GM18499 (cell line): ENCODE data around the gene PKD2.
"Not testable (repeated sequence)": the region's sequence is repeated elsewhere in the genome, so short reads cannot be mapped to it uniquely, and the experiment has no call there.

Source experiments
- ATAC-seq: cut with Tn5 transposase; IDR thresholded peaks from one replicate; pipeline ENCODE4 v1.9.1; 2021; ENCODE audit warnings: moderate number of reproducible peaks; ENCODE audit not compliant: insufficient read depth, unreplicated experiment

Gene PKD2

DNA sequence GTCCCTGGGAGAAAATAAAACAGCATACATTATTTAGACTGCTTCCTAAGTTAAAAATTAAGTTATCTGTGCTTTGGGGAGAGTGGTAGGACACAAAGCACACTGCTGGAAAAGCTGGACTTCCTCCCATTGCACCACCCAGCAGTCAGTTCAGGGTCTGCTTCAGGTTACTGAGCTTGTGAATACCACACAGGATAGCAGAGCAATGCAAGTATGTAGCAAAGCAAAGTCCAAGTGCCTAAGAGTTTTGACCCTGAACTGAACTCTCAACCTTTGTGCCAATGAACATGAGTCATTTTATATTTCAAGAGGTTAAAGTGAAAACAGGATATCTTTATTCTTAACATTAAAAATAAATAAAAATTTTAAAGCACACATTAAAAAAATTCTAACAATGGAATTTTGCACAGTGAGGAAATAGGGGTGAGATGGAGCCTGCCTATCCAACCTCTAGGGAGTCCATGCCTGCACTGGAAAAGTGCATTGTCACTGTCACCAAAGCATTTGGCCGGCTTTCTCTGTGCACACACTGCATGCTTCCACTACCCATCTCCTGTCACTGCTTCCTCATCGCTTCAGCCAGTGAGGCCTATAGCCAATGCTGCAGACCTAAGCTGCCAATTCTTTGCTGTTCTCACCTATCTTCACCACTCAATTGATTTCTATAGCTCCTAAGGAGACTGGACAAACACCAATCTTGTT is 100.1 kb downstream of the PKD2 start:
- ATAC-seq, result no peak

DNA sequence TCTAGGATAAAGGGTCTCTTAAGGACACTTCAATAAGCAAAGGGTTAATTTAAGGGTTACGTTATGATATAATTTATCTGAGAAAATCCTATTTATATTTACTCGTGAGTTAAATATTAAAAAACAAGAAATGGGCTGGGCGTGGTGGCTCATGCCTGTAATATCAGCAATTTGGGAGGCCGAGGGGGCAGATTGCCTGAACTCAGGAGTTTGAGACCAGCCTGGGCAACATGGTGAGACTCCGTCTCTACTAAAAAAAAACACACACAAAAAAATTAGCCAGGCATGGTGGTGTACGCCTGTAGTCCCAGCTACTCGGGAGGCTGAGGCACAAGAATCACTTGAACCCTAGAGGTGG is 100.7 kb downstream of the PKD2 start:
- not testable (repeated sequence) for ATAC-seq

DNA sequence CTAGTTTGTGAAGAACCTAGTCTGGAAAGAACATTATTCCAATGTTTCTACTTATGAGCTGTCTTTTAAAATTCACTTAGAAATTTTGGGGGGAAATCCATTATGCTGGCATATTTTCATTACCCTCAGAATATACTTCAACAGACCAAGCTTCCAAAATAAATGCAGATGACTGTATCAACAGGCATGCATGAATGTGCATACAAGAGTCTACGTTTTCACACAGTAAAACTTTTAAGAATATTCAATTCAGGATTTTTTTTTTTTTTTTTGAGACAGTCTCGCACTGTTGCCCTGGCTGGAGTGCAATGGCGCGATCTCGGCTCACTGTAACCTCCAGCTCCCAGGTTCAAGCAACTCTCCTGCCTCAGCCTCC is 101.3 kb downstream of the PKD2 start:
- no peak for ATAC-seq

DNA sequence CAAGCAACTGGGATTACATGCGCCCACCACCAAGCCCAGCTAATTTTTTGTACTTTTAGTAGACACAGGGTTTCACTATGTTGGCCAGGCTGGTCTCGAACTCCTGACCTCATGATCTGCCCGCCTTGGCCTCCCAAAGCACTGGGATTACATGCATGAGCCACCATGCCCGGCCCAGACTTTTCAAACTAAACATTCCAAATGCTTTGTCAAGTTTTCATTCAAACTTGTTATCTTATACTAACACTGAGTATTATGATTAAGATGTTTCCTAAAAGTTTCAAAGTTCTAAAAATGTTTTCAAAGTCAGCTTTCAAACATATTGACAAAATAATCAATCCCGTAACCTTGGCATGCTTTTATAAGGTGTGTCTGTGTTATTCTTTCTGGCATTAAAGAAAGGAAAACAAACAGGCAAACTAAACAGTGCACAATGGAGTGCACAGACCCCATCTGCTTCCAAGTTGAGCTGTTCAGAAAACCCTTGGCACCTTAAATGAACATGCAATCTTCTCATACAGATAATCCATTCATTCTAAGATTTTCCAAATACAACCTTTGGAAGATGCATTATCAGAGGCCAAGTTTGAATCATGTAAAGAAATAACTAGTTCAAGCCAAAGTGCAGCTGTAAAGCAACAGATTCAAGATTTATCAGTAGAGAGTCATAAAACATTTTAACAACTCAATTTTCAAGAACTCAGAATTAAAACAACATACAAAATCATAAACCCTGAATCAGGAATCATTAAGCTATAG is 101.9 kb downstream of the PKD2 start:
- no peak for ATAC-seq

DNA sequence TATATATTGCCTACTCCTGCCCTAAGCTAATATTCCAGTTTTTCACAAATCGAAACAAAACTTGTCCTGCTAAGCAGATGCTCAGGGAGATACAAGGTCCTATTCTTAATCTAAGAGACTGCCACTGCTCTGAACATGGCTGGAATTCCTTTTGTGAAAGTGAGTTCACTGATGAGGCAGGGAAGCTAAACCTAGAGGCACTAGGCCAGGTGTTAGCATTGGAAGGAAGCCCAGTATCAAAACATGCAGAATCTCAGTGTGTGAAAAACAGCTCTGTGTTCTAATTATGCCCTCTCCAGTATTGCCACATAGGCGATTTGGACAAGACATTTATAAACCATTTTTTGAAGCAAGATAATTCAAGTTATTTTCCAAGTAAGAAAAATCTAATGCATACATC is 103.4 kb downstream of the PKD2 start:
- no peak for ATAC-seq

DNA sequence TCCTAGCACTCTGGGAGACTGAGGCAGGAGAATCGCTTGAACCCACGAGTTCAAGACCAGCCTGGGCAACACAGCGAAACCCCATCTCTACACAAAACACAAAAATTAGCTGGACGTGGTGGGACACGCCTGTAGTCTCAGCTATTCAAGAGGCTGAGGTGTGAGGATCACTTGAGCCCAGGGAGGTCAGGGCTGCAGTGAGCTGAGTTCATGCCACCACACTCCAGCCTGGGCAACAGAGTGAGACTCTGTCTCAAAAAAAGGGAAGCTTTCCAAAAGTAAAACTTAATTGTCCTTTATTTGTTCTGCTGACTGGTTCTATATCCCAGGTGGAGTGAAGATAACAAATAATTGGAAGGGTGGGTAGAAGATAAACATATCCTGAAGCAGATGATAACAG is 105.4 kb downstream of the PKD2 start:
- ATAC-seq, result no peak

DNA sequence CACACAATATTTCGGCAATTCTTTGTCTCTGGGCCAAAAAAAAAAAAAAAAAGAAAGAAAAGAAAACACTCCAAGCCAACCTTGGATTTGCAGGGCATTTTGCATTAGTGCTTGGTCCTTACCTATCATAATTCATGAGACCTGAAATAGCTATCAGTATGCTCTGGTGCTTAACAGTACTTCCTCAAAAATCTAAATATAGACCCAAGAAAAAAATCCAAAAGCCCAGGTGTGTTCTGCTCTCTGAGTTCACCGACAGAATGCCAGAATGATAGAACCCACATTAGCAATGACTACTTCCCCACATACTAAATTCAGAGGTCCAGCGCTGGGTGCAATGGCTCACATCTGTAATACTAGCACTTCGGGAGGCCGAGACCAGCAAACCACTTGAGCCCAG is 108.2 kb downstream of the PKD2 start:
- no peak for ATAC-seq

DNA sequence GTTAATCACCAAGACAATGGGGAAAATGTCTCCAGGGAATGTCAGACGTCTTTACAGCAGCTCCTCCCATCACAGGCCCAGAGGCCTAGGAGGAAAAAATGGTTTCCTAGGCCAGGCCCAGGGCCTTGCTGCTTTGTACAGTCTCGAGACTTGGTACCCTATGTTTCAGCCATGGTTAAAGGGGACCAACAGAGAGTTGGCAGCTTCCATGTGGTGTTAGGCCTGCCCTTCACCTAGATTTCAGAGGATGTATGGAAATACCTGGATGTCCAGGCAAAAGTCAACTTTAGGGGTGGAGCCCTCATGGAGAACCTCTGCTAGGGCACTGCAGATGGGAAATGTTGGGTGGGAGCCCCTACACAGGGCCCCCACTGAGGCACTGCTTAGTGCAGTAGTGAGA is 112.5 kb downstream of the PKD2 start:
- ATAC-seq, result no peak

DNA sequence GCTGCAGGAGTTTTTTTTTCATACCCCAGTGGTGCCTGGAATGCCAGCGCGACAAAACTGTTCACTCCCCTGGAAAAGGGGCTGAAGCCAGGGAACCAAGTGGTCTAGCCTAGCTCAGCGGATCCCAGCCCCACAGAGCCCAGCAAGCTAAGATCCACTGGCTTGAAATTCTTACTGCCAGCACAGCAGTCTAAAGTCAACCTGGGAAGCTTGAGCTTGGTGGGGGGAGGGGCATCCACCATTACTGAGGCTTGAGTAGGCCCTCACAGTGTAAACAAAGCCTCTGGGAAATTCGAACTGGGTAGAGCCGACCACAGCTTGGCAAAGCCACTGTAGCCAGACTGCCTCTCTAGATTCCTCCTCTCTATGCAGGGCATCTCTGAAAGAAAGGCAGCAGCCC is 114.8 kb downstream of the PKD2 start:
- ATAC-seq, result not testable (repeated sequence)
